ENCODE measurements around the gene SNX13. TPM values are rescaled to one million over a fixed set of nuclear protein-coding genes. Genes with fewer than 3 reads are reported as not detected.

SNX13 gene
- total and polyA plus RNA-seq, 7 donors: 8.0 to 59.2 (median 37.5) TPM

- no peak for TF ChIP-seq CTCF (IDR thresholded peaks at IDR 0.05)
- H3K4me1 ChIP-seq: peaks cover 74% of the 10 kb centered on the region
- H3K9me3 ChIP-seq: no peaks in the 10 kb centered on the region
- no peaks in the 10 kb centered on the region for H3K36me3 ChIP-seq (ENCODE audit: insufficient read depth in 1 of 2, low read depth in 1 of 2)
- ATAC-seq (no peak), DNase-seq (no peak)
- no peak overlapping the region for H3K4me3 ChIP-seq
- intact Hi-C loops (cut with DNase I): no loop called here
- H3K27ac ChIP-seq: no peak overlapping the region
- WGBS, 3 donors: 55 to 93% (median 75%) methylated on average over 2 of the region's 2 CpGs
- no peaks in the 10 kb centered on the region for H3K27me3 ChIP-seq (ENCODE audit: insufficient read depth in 3 of 3, low read length in 2 of 3)
Observed at GRCh38 chr7:17934612-17935240, 5.6 kb downstream of the SNX13 start.

- Histone ChIP-seq H3K4me3 (no peak overlapping the region), H3K9me3 (no peaks in the 10 kb centered on the region), H3K36me3 (ENCODE audit: insufficient read depth in 1 of 2, low read depth in 1 of 2) (no peaks in the 10 kb centered on the region), H3K27me3 (ENCODE audit: insufficient read depth in 3 of 3, low read length in 2 of 3) (no peaks in the 10 kb centered on the region), H3K4me1 (peaks cover 79% of the 10 kb centered on the region), H3K27ac (no peak overlapping the region)
- no peak for DNase-seq
- no peak for TF ChIP-seq CTCF (IDR thresholded peaks at IDR 0.05)
- intact Hi-C loops (cut with DNase I): no loop called here
- no peak for ATAC-seq
- 45 to 72% (median 52%) methylated on average over 2 of the region's 2 CpGs for WGBS, 3 donors
Observed at GRCh38 chr7:17934094-17934493, 6.2 kb downstream of the SNX13 start.

- Histone ChIP-seq H3K27me3 (ENCODE audit: insufficient read depth in 3 of 3, low read length in 2 of 3) (no peaks in the 10 kb centered on the region), H3K9me3 (no peaks in the 10 kb centered on the region), H3K4me1 (peaks cover 75% of the 10 kb centered on the region), H3K4me3 (no peak overlapping the region), H3K36me3 (ENCODE audit: insufficient read depth in 1 of 2, low read depth in 1 of 2) (no peaks in the 10 kb centered on the region), H3K27ac (no peak overlapping the region)
- no peak for DNase-seq
- intact Hi-C loops (cut with DNase I): no loop called here
- 79 to 94% (median 89%) methylated on average over 2 of the region's 2 CpGs for WGBS, 3 donors
- TF ChIP-seq CTCF (IDR thresholded peaks at IDR 0.05): no peak
- peak in 3 of 4 donors; percentile 42 to 82 (median 70) for ATAC-seq
Observed at GRCh38 chr7:17932770-17933169, 7.5 kb downstream of the SNX13 start.

- WGBS, 3 donors: 83 to 89% (median 84%) methylated on average over 1 of the region's 1 CpG
- H3K36me3 ChIP-seq (ENCODE audit: insufficient read depth in 1 of 2, low read depth in 1 of 2): no peaks in the 10 kb centered on the region
- no peak for DNase-seq
- no peaks in the 10 kb centered on the region for H3K27me3 ChIP-seq (ENCODE audit: insufficient read depth in 3 of 3, low read length in 2 of 3)
- no peak overlapping the region for H3K4me3 ChIP-seq
- no peak overlapping the region for H3K27ac ChIP-seq
- ATAC-seq: no peak
- intact Hi-C loops (cut with DNase I): no loop called here
- H3K4me1 ChIP-seq: peaks cover 62% of the 10 kb centered on the region
- no peak for TF ChIP-seq CTCF (IDR thresholded peaks at IDR 0.05)
- H3K9me3 ChIP-seq: no peaks in the 10 kb centered on the region
Observed at GRCh38 chr7:17931069-17931468, 9.2 kb downstream of the SNX13 start.

GRCh38 chr7:17930546-17930945 is 9.7 kb downstream of the SNX13 start:
- H3K36me3 ChIP-seq (ENCODE audit: insufficient read depth in 1 of 2, low read depth in 1 of 2): no peaks in the 10 kb centered on the region
- no peak overlapping the region for H3K4me3 ChIP-seq
- H3K27me3 ChIP-seq (ENCODE audit: insufficient read depth in 3 of 3, low read length in 2 of 3): no peaks in the 10 kb centered on the region
- peaks cover 57% of the 10 kb centered on the region for H3K4me1 ChIP-seq
- TF ChIP-seq CTCF (IDR thresholded peaks at IDR 0.05): no peak
- H3K9me3 ChIP-seq: no peaks in the 10 kb centered on the region
- DNase-seq (no peak), ATAC-seq (no peak)
- intact Hi-C loops (cut with DNase I): no loop called here
- no peak overlapping the region for H3K27ac ChIP-seq
- 95% methylated on average over 2 of the region's 2 CpGs for WGBS, 3 donors
